HepG2 (cell line): Measurements from ENCODE around the gene SLC7A6OS. TPM values are rescaled to one million over a fixed set of nuclear protein-coding genes. Genes with fewer than 3 reads are reported as not detected.

Experiments
- ATF2 ChIP-seq: sonication (generic); formaldehyde crosslinking; IDR thresholded peaks from 2 replicates; pipeline ENCODE4 v1.4.0; 2020; ENCODE audit warnings: missing genetic modification reagents
- BORCS8-MEF2B ChIP-seq: sonication (generic); formaldehyde crosslinking; IDR thresholded peaks from 2 replicates; pipeline ENCODE4 v1.8.0; 2022; ENCODE audit warnings: mild to moderate bottlenecking, missing genetic modification reagents
- REL ChIP-seq: sonication (generic); formaldehyde crosslinking; conservative IDR thresholded peaks from 2 replicates; pipeline ENCODE4 v1.8.0; 2022; ENCODE audit warnings: mild to moderate bottlenecking, missing genetic modification reagents, moderate library complexity
- ZNF619 ChIP-seq: sonication (generic); formaldehyde crosslinking; IDR thresholded peaks from 2 replicates; pipeline ENCODE4 v1.4.0; 2020; ENCODE audit warnings: mild to moderate bottlenecking, missing genetic modification reagents
- polyA plus RNA-seq, 8 experiments: library from polyadenylated mRNA; depleted of rRNA in 3 of 8; stranded (reverse) in 7 of 8; unstranded in 1 of 8; fragments of >200 nt; fragmentation: Illumina TruSeq in 4 of 8; extraction: Trizol in 4 of 8; gene quantifications; 2 replicates each; pipeline versions ENCODE4 v1.2.1 to v1.2.3, GENCODE V29; 2011 to 2016; ENCODE audit warnings: low read depth in 4 of 8, missing spikeins in 1 of 8, mixed read lengths in 1 of 8; ENCODE audit not compliant: insufficient read depth in 1 of 8
- total RNA-seq, 5 experiments: library from RNA; depleted of rRNA; stranded (reverse); fragments of >200 nt; fragmentation: Illumina TruSeq; extraction: Trizol; gene quantifications; 2 replicates each; pipeline ENCODE4 v1.2.3, GENCODE V29; 2016; ENCODE audit warnings: low read depth in 1 of 5
- TF ChIP-seq, protein P1 (sequence below): sonication (generic); formaldehyde crosslinking; IDR thresholded peaks from 2 replicates; pipeline ENCODE4 v1.5.0; 2020; ENCODE audit warnings: mild to moderate bottlenecking, missing genetic modification reagents, borderline replicate concordance
- TF ChIP-seq, protein P2 (sequence below): sonication (generic); formaldehyde crosslinking; IDR thresholded peaks from 2 replicates; pipeline ENCODE4 v1.4.0; 2020; ENCODE audit warnings: mild to moderate bottlenecking, missing genetic modification reagents

SLC7A6OS gene
- total and polyA plus RNA-seq, 2 of the 13 experiments (the other 11 are each of a cell fraction or from before 2014, with no cell fraction given): 11.2 to 21.5 TPM

GRCh38 chr16:68344252-68344651 lies 33.5 kb upstream of the SLC7A6OS start (continued):
- TF ChIP-seq, protein P1, sequence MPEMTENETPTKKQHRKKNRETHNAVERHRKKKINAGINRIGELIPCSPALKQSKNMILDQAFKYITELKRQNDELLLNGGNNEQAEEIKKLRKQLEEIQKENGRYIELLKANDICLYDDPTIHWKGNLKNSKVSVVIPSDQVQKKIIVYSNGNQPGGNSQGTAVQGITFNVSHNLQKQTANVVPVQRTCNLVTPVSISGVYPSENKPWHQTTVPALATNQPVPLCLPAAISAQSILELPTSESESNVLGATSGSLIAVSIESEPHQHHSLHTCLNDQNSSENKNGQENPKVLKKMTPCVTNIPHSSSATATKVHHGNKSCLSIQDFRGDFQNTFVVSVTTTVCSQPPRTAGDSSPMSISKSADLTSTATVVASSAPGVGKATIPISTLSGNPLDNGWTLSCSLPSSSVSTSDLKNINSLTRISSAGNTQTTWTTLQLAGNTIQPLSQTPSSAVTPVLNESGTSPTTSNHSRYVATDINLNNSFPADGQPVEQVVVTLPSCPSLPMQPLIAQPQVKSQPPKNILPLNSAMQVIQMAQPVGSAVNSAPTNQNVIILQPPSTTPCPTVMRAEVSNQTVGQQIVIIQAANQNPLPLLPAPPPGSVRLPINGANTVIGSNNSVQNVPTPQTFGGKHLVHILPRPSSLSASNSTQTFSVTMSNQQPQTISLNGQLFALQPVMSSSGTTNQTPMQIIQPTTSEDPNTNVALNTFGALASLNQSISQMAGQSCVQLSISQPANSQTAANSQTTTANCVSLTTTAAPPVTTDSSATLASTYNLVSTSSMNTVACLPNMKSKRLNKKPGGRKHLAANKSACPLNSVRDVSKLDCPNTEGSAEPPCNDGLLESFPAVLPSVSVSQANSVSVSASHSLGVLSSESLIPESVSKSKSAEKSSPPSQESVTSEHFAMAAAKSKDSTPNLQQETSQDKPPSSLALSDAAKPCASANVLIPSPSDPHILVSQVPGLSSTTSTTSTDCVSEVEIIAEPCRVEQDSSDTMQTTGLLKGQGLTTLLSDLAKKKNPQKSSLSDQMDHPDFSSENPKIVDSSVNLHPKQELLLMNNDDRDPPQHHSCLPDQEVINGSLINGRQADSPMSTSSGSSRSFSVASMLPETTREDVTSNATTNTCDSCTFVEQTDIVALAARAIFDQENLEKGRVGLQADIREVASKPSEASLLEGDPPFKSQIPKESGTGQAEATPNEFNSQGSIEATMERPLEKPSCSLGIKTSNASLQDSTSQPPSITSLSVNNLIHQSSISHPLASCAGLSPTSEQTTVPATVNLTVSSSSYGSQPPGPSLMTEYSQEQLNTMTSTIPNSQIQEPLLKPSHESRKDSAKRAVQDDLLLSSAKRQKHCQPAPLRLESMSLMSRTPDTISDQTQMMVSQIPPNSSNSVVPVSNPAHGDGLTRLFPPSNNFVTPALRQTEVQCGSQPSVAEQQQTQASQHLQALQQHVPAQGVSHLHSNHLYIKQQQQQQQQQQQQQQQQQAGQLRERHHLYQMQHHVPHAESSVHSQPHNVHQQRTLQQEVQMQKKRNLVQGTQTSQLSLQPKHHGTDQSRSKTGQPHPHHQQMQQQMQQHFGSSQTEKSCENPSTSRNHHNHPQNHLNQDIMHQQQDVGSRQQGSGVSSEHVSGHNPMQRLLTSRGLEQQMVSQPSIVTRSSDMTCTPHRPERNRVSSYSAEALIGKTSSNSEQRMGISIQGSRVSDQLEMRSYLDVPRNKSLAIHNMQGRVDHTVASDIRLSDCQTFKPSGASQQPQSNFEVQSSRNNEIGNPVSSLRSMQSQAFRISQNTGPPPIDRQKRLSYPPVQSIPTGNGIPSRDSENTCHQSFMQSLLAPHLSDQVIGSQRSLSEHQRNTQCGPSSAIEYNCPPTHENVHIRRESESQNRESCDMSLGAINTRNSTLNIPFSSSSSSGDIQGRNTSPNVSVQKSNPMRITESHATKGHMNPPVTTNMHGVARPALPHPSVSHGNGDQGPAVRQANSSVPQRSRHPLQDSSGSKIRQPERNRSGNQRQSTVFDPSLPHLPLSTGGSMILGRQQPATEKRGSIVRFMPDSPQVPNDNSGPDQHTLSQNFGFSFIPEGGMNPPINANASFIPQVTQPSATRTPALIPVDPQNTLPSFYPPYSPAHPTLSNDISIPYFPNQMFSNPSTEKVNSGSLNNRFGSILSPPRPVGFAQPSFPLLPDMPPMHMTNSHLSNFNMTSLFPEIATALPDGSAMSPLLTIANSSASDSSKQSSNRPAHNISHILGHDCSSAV (CRISPR knock-in tag): no peak
- TF ChIP-seq ATF2 (no peak), BORCS8-MEF2B (CRISPR knock-in tag) (no peak), REL (no peak), ZNF619 (CRISPR knock-in tag) (no peak)
- TF ChIP-seq, protein P2, sequence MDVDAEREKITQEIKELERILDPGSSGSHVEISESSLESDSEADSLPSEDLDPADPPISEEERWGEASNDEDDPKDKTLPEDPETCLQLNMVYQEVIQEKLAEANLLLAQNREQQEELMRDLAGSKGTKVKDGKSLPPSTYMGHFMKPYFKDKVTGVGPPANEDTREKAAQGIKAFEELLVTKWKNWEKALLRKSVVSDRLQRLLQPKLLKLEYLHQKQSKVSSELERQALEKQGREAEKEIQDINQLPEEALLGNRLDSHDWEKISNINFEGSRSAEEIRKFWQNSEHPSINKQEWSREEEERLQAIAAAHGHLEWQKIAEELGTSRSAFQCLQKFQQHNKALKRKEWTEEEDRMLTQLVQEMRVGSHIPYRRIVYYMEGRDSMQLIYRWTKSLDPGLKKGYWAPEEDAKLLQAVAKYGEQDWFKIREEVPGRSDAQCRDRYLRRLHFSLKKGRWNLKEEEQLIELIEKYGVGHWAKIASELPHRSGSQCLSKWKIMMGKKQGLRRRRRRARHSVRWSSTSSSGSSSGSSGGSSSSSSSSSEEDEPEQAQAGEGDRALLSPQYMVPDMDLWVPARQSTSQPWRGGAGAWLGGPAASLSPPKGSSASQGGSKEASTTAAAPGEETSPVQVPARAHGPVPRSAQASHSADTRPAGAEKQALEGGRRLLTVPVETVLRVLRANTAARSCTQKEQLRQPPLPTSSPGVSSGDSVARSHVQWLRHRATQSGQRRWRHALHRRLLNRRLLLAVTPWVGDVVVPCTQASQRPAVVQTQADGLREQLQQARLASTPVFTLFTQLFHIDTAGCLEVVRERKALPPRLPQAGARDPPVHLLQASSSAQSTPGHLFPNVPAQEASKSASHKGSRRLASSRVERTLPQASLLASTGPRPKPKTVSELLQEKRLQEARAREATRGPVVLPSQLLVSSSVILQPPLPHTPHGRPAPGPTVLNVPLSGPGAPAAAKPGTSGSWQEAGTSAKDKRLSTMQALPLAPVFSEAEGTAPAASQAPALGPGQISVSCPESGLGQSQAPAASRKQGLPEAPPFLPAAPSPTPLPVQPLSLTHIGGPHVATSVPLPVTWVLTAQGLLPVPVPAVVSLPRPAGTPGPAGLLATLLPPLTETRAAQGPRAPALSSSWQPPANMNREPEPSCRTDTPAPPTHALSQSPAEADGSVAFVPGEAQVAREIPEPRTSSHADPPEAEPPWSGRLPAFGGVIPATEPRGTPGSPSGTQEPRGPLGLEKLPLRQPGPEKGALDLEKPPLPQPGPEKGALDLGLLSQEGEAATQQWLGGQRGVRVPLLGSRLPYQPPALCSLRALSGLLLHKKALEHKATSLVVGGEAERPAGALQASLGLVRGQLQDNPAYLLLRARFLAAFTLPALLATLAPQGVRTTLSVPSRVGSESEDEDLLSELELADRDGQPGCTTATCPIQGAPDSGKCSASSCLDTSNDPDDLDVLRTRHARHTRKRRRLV (CRISPR knock-in tag): no peak
